Endothelial cell of umbilical vein (primary cell): ENCODE data around the gene SERPINF2. TPM values are rescaled to one million over a fixed set of nuclear protein-coding genes. Genes with fewer than 3 reads are reported as not detected.

ENCODE experiments used
- BruUV-seq: library from RNA; stranded (reverse); fragments of 400-500 nt; replicated peaks from 2 replicates; lab custom pipeline; 2021; lab: Mats Ljungman, UMichigan
- CTCF ChIA-PET: fragments of 300-600, 350-600 bp; sonication (Branson Sonifier 250); formaldehyde crosslinking; loops from one replicate; lab custom pipeline; 2021; ENCODE audit warnings: antibody characterized with exemption, inconsistent platforms; lab: Charles Lee
- POLR2A ChIA-PET: fragments of 300-600, 350-600 bp; sonication (Branson Sonifier 250); formaldehyde crosslinking; loops from one replicate; lab custom pipeline; 2021; ENCODE audit warnings: antibody characterized with exemption, inconsistent platforms; lab: Charles Lee
- DNase-seq: peaks from one replicate; pipeline ENCODE4 v3.0.0-alpha.2; 2011; ENCODE audit warnings: low read depth, low spot score
- FAIRE-seq: peaks from 2 replicates; lab custom pipeline; 2011; peaks lifted over from hg19 to GRCh38; lab: Jason Lieb, UNC
- H2AFZ ChIP-seq: 2 replicates; pipeline ENCODE4 v1.6.0; 2012; ENCODE audit warnings: low read depth, low read length, control low read depth, inconsistent platforms
- H3K27ac ChIP-seq: 2 replicates; pipeline ENCODE4 v1.5.1; 2011; ENCODE audit warnings: low read depth, mild to moderate bottlenecking, control low read depth, low read length, moderate library complexity; ENCODE audit not compliant: insufficient read depth
- H3K27me3 ChIP-seq, 2 experiments: 2 replicates each; pipeline versions ENCODE4 v1.6.0 to v1.6.1; 2011; ENCODE audit warnings: low read length in 2 of 2, mixed read lengths in 1 of 2; ENCODE audit not compliant: control insufficient read depth in 2 of 2, insufficient read depth in 2 of 2
- H3K36me3 ChIP-seq, 2 experiments: 2 replicates in 1 of 2; 3 replicates in 1 of 2; pipeline ENCODE4 v1.5.1; 2011; ENCODE audit warnings: low read length in 2 of 2, mild to moderate bottlenecking in 1 of 2, moderate library complexity in 1 of 2; ENCODE audit not compliant: control insufficient read depth in 2 of 2, insufficient read depth in 2 of 2; ENCODE audit errors: extremely low read depth in 1 of 2
- H3K4me1 ChIP-seq: 3 replicates; pipeline ENCODE4 v1.5.1; 2011; ENCODE audit warnings: mild to moderate bottlenecking, low read length; ENCODE audit not compliant: control insufficient read depth, insufficient read depth; ENCODE audit errors: extremely low read depth
- H3K4me2 ChIP-seq: 2 replicates; pipeline ENCODE4 v1.6.1; 2011; ENCODE audit warnings: low read length, control low read depth, mixed read lengths; ENCODE audit not compliant: insufficient read depth
- H3K4me3 ChIP-seq, 3 experiments: fragments of 200-600 bp in 1 of 3; sonication (generic), shearing (Covaris generic) in 1 of 3; replicated peaks in 1 of 3; 2 replicates each; pipeline ENCODE4 v1.5.1; 2011 to 2016; ENCODE audit warnings: control low read depth in 3 of 3, low read length in 3 of 3, mild to moderate bottlenecking in 2 of 3, inconsistent platforms in 1 of 3, low read depth in 1 of 3, moderate library complexity in 1 of 3; ENCODE audit not compliant: insufficient read depth in 1 of 3
- H3K79me2 ChIP-seq: 2 replicates; pipeline ENCODE4 v1.6.0; 2012; ENCODE audit warnings: low read length, inconsistent platforms; ENCODE audit not compliant: control insufficient read depth, insufficient read depth
- H3K9ac ChIP-seq: replicated peaks from 2 replicates; pipeline ENCODE3; 2011; ENCODE audit warnings: low read length, control low read depth; ENCODE audit not compliant: insufficient read depth; ENCODE audit errors: extremely low read depth
- H3K9me1 ChIP-seq: replicated peaks from 3 replicates; pipeline ENCODE4 v1.6.0; 2011; ENCODE audit warnings: mild to moderate bottlenecking, low read length; ENCODE audit not compliant: control insufficient read depth, insufficient read depth; ENCODE audit errors: extremely low read depth
- H3K9me3 ChIP-seq: replicated peaks from 2 replicates; pipeline ENCODE4 v1.5.1; 2012; ENCODE audit warnings: low read length, inconsistent platforms; ENCODE audit not compliant: control insufficient read depth, insufficient read depth
- H4K20me1 ChIP-seq: replicated peaks from 2 replicates; pipeline ENCODE3; 2011; ENCODE audit warnings: mild to moderate bottlenecking, low read length; ENCODE audit not compliant: control insufficient read depth, insufficient read depth; ENCODE audit errors: extremely low read depth
- EZH2 ChIP-seq: IDR thresholded peaks from 2 replicates; pipeline ENCODE4 v1.6.1; 2012; ENCODE audit warnings: borderline replicate concordance, low read depth, mild to moderate bottlenecking, moderate library complexity, low read length, inconsistent platforms; ENCODE audit not compliant: severe bottlenecking
- FOS ChIP-seq: IDR thresholded peaks from 2 replicates; pipeline ENCODE4 v1.6.1; 2011; ENCODE audit warnings: mild to moderate bottlenecking, low read length, moderate library complexity, borderline replicate concordance; ENCODE audit not compliant: insufficient read depth
- GATA2 ChIP-seq: IDR thresholded peaks from 2 replicates; pipeline ENCODE4 v1.7.0; 2011; ENCODE audit warnings: low read depth, mild to moderate bottlenecking, moderate library complexity, mixed read lengths, low read length; ENCODE audit not compliant: insufficient read length, insufficient read depth
- JUN ChIP-seq: IDR thresholded peaks from 2 replicates; pipeline ENCODE4 v1.6.1; 2011; ENCODE audit warnings: borderline replicate concordance, low read depth; ENCODE audit not compliant: insufficient read length, insufficient read depth
- MYC ChIP-seq: IDR thresholded peaks from one replicate; pipeline ENCODE4 v1.6.1; 2011; ENCODE audit warnings: mild to moderate bottlenecking, low read depth, low read length
- POLR2A ChIP-seq: IDR thresholded peaks from 2 replicates; pipeline ENCODE4 v1.6.1; 2012; ENCODE audit warnings: low read depth, mild to moderate bottlenecking, control low read depth, low read length
- POLR2AphosphoS5 ChIP-seq: IDR thresholded peaks from 2 replicates; pipeline ENCODE4 v1.6.1; 2012; ENCODE audit warnings: low read depth, mild to moderate bottlenecking, control low read depth, low read length, moderate library complexity; ENCODE audit not compliant: insufficient read depth
- dilution Hi-C: fragments of 300-500 bp; cut with MboI; formaldehyde crosslinking; loops from one replicate; pipeline ENCODE4 v1.15.0; 2019; ENCODE audit warnings: low sequenced_read_pairs; ENCODE audit not compliant: extremely low pct_ligation_motif_present
- intact Hi-C: fragments of 100-400 bp; cut with micrococcal nuclease; formaldehyde crosslinking; loops from one replicate; pipeline ENCODE4 v1.10.0; 2022
- polyA plus RNA-seq, 4 experiments: library from polyadenylated mRNA; depleted of rRNA in 3 of 4; stranded (reverse) in 3 of 4; unstranded in 1 of 4; fragments of >200 nt; gene quantifications; 2 replicates each; pipeline versions ENCODE4 v1.2.1 to v1.2.3, GENCODE V29; 2011 to 2012; ENCODE audit warnings: missing spikeins in 1 of 4
- total RNA-seq: library from RNA; stranded (reverse); gene quantifications from 2 replicates; pipeline ENCODE4 v1.2.3, GENCODE V29; 2021
- TF ChIP-seq, protein P1 (sequence below): IDR thresholded peaks from 2 replicates; pipeline ENCODE4 v1.6.1; 2011; ENCODE audit not compliant: insufficient read depth, insufficient read length
- TF ChIP-seq, protein P2 (sequence below), 2 donors: IDR thresholded peaks; 1 replicate in 1 of 2; 2 replicates in 1 of 2; pipeline ENCODE4 v1.5.1; 2011; ENCODE audit warnings: low read length in 2 of 2, mild to moderate bottlenecking in 2 of 2, moderate library complexity in 2 of 2, control low read depth in 1 of 2, inconsistent platforms in 1 of 2, low read depth in 1 of 2; ENCODE audit not compliant: insufficient read depth in 1 of 2; ENCODE audit errors: extremely low read depth in 1 of 2

Gene SERPINF2
- total and polyA plus RNA-seq, 2 donors (not counting 3 experiments of a cell fraction or from before 2014, with no cell fraction given): 0.03 TPM; not detected in 1

DNA sequence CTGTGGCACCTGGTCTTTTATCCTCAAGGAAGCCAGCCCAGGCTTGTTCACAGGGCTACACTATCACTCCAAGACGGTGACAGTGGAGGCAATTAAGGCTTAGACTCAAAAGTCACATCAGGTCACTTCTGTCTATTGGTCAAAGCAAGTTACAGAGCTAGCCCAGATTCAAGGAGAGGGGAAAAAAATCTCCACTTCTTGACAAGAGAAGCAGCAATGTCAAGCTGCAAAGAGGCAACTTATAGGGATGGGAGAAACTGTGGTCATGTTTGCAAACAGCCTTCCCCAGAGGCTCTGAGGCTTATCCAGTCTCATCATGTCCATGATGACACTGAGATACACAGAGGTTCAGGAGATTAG is 50.8 kb downstream of the SERPINF2 start:
- Histone ChIP-seq H3K9me1 (no peaks in the 10 kb centered on the region), H4K20me1 (no peaks in the 10 kb centered on the region), H2AFZ (no peak overlapping the region), H3K9me3 (no peaks in the 10 kb centered on the region), H3K27ac (no peak overlapping the region), H3K79me2 (peaks cover 1% of the 10 kb centered on the region), H3K4me3 (no peak overlapping the region), H3K9ac (no peak overlapping the region), H3K4me2 (no peak overlapping the region), H3K27me3 (no peaks in the 10 kb centered on the region), H3K36me3 (peaks cover 0 to 2% of the 10 kb centered on the region in 2 experiments), H3K4me1 (no peaks in the 10 kb centered on the region)
- dilution Hi-C loops: no loop called here
- BruUV-seq: no TSS peak
- CTCF ChIA-PET: interaction anchor here (0.9 to 1.1 kb wide), 2 partner anchors 10 to 72 kb away, joined by 4 to 5 read pairs; no protein-coding TSS in a partner anchor
- DNase-seq: no peak
- intact Hi-C loops: no loop called here
- TF ChIP-seq EZH2 (no peak), JUN (no peak), MYC (no peak), FOS (no peak), POLR2A (no peak), POLR2AphosphoS5 (no peak), GATA2 (no peak)
- TF ChIP-seq, protein P1, sequence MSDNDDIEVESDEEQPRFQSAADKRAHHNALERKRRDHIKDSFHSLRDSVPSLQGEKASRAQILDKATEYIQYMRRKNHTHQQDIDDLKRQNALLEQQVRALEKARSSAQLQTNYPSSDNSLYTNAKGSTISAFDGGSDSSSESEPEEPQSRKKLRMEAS: no peak
- TF ChIP-seq, protein P2, sequence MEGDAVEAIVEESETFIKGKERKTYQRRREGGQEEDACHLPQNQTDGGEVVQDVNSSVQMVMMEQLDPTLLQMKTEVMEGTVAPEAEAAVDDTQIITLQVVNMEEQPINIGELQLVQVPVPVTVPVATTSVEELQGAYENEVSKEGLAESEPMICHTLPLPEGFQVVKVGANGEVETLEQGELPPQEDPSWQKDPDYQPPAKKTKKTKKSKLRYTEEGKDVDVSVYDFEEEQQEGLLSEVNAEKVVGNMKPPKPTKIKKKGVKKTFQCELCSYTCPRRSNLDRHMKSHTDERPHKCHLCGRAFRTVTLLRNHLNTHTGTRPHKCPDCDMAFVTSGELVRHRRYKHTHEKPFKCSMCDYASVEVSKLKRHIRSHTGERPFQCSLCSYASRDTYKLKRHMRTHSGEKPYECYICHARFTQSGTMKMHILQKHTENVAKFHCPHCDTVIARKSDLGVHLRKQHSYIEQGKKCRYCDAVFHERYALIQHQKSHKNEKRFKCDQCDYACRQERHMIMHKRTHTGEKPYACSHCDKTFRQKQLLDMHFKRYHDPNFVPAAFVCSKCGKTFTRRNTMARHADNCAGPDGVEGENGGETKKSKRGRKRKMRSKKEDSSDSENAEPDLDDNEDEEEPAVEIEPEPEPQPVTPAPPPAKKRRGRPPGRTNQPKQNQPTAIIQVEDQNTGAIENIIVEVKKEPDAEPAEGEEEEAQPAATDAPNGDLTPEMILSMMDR (IDR thresholded peaks at IDR 0.05; ENCODE audit: extremely low read depth in 1 of 2, insufficient read depth in 1 of 2, low read depth in 1 of 2, low read length in 2 of 2): no peak
- POLR2A ChIA-PET: interaction anchor here (0.7 kb wide), 1 partner anchor 24 kb away, joined by 4 read pairs; no protein-coding TSS in a partner anchor
- FAIRE-seq: no peak
